GM10248 (cell line): ENCODE measurements around the gene LARGE1.

Experiments used
- CTCF ChIA-PET: fragments of 300-600 bp; sonication (Branson Sonifier 250); formaldehyde crosslinking; extraction: SDS; loops from one replicate; lab custom pipeline; 2021; ENCODE audit warnings: antibody characterized with exemption; lab: Yijun Ruan, JAX
- POLR2A ChIA-PET: fragments of 350-650 bp; sonication (Branson Sonifier 250); formaldehyde crosslinking; extraction: SDS; loops from one replicate; lab custom pipeline; 2020; ENCODE audit warnings: antibody characterized with exemption; lab: Yijun Ruan, JAX
- DNase-seq: peaks from one replicate; pipeline ENCODE4 v3.0.0; 2012; ENCODE audit errors: extremely low spot score
- TF ChIP-seq, protein P1 (sequence below): IDR thresholded peaks from 2 replicates; pipeline ENCODE4 v1.5.1; 2012; ENCODE audit warnings: mild to moderate bottlenecking, low read depth; ENCODE audit errors: extremely low read depth, missing control alignments, control extremely low read depth

The LARGE1 gene

GRCh38 chr22:33326540-33327295, 593.6 kb downstream of the LARGE1 start:
- ChIA-PET CTCF (interaction anchor here (0.8 to 1.7 kb wide), 8 partner anchors 15 to 597 kb away, joined by 3 to 4 read pairs (median 3); no protein-coding TSS in a partner anchor), POLR2A (no interaction called here)
- TF ChIP-seq, protein P1, sequence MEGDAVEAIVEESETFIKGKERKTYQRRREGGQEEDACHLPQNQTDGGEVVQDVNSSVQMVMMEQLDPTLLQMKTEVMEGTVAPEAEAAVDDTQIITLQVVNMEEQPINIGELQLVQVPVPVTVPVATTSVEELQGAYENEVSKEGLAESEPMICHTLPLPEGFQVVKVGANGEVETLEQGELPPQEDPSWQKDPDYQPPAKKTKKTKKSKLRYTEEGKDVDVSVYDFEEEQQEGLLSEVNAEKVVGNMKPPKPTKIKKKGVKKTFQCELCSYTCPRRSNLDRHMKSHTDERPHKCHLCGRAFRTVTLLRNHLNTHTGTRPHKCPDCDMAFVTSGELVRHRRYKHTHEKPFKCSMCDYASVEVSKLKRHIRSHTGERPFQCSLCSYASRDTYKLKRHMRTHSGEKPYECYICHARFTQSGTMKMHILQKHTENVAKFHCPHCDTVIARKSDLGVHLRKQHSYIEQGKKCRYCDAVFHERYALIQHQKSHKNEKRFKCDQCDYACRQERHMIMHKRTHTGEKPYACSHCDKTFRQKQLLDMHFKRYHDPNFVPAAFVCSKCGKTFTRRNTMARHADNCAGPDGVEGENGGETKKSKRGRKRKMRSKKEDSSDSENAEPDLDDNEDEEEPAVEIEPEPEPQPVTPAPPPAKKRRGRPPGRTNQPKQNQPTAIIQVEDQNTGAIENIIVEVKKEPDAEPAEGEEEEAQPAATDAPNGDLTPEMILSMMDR: no peak
- no peak for DNase-seq

- TF ChIP-seq, protein P1: no peak
- CTCF ChIA-PET: interaction anchor here (0.8 to 4.1 kb wide), 6 partner anchors 18 to 598 kb away, joined by 3 to 20 read pairs (median 3); no protein-coding TSS in a partner anchor
- peak; percentile 70 for DNase-seq
- POLR2A ChIA-PET: interaction anchor here (0.5 kb wide), 1 partner anchor 19 kb away, joined by 3 read pairs; no protein-coding TSS in a partner anchor
Observed at GRCh38 chr22:33325232-33326004, 594.9 kb downstream of the LARGE1 start.

DNA sequence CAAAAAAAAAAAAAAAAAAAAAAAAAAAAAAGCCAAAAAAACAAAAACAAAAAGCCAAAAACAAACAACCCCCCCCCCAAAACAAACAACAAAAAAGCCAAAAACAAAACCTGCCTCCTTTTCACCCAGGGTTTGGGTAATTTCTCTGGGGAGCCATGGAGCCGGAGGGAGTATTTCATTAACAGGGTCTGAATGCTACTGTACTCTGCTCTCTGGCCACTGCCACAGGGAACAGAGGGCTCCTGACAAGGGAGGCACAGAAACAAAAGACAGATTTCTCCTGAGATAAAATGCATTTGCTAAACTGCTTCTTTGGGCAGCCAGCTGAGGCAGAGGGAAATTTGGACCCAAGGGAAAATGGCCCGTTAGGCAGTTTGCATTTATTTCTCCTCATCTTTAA, 596.0 kb downstream of the LARGE1 start:
- POLR2A ChIA-PET: no interaction called here

GRCh38 chr22:33321466-33321865, 598.8 kb downstream of the LARGE1 start:
- TF ChIP-seq, protein P1: no peak
- peak; percentile 32 for DNase-seq
- CTCF ChIA-PET: interaction anchor here (0.9 to 1.2 kb wide), 2 partner anchors 20 to 170 kb away, joined by 3 read pairs; no protein-coding TSS in a partner anchor
- POLR2A ChIA-PET: no interaction called here

More for the DNA sequence above, 596.0 kb downstream of the LARGE1 start:
- CTCF ChIA-PET: interaction anchor here (4.1 kb wide), 1 partner anchor 22 kb away, joined by 20 read pairs; no protein-coding TSS in a partner anchor
- TF ChIP-seq, protein P1: no peak
- DNase-seq: no peak

GRCh38 chr22:33315954-33316353, 604.3 kb downstream of the LARGE1 start:
- TF ChIP-seq, protein P1: no peak
- no peak for DNase-seq
- ChIA-PET POLR2A (interaction anchor here (0.5 kb wide), 1 partner anchor 281 kb away, joined by 10 read pairs; no protein-coding TSS in a partner anchor), CTCF (interaction anchor here (1.2 to 2.7 kb wide), 3 partner anchors 12 to 94 kb away, joined by 3 to 17 read pairs (median 6); no protein-coding TSS in a partner anchor)

DNA sequence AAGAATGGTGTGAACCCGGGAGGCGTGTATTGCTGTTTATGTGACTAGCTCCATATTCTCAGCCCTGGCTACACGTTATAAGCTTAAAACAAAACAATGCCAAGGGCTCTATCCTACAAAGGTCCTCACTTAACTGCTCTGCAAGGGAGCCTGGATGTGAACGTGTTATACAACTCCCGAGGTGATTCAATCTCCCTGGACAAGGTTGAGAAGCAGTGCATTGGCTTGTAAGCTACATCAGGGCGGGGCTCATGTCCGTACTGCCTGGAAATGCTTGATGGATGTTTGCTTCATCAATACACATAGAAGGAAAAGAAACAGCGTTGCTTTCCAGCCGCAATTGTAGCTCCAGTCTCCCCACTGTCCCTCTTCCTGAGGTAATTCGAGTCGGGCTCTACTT, 605.2 kb downstream of the LARGE1 start:
- DNase-seq: no peak
- TF ChIP-seq, protein P1: no peak
- CTCF ChIA-PET: interaction anchor here (1.2 to 2.7 kb wide), 3 partner anchors 13 to 94 kb away, joined by 3 to 17 read pairs (median 6); no protein-coding TSS in a partner anchor
- POLR2A ChIA-PET: no interaction called here
